Fibroblast of skin of left biceps (primary cell): ENCODE results near the gene SLC10A1.
"Not testable (repeated sequence)": the region's sequence is repeated elsewhere in the genome, so short reads cannot be mapped to it uniquely, and the experiment has no call there.

Experiments
- DNase-seq, 2 experiments: peaks; one replicate each; pipeline ENCODE4 v3.0.0-alpha.2; 2013; ENCODE audit warnings: low read depth in 2 of 2

The SLC10A1 gene

DNA sequence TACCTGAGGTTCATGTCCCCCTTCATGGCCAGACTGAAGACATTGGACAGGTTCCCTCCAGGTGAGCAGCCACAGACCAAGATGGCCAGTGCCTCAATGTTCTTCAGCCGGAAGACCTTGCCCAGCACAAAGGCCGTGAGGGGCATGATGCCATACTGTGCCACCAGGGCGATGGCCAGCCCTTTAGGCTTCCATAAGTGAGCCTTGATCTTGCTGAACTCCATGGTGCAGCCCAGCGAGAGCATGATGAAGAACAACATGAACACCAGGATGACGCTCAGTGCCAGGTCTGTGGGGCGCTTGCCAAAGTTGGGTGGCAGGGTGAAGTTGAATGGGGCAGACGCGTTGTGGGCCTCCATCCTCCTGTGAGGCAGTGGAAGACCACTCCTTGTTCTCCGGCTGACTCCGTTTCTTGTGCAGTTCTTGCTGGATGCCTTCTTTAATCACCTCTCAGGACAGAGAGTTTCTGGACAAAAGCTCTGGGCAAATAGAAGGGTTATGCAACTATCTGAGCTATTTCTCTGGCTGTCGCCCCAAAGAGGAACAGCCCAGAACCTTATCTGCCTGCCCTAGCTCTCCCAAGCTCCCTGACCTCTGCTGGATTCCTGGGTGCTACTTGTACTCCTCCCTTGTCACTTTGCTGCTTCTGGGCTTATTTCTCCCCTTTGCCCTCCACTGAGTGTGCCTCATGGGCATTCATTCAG lies at the start of gene SLC10A1:
Gene SLC10A1, minus strand, starts transcription at position 445 of the 704 bp plus-strand sequence. Its CDS starts 86 bp downstream, at position 359.
- DNase-seq = no peak

- DNase-seq = no peak
Observed at GRCh38 chr14:69845787-69846186, 48.7 kb upstream of the SLC10A1 start.

- DNase-seq = no peak
Observed at GRCh38 chr14:69845050-69845581, 48.1 kb upstream of the SLC10A1 start.

GRCh38 chr14:69844171-69844570 lies 47.1 kb upstream of the SLC10A1 start:
- no peak for DNase-seq

DNA sequence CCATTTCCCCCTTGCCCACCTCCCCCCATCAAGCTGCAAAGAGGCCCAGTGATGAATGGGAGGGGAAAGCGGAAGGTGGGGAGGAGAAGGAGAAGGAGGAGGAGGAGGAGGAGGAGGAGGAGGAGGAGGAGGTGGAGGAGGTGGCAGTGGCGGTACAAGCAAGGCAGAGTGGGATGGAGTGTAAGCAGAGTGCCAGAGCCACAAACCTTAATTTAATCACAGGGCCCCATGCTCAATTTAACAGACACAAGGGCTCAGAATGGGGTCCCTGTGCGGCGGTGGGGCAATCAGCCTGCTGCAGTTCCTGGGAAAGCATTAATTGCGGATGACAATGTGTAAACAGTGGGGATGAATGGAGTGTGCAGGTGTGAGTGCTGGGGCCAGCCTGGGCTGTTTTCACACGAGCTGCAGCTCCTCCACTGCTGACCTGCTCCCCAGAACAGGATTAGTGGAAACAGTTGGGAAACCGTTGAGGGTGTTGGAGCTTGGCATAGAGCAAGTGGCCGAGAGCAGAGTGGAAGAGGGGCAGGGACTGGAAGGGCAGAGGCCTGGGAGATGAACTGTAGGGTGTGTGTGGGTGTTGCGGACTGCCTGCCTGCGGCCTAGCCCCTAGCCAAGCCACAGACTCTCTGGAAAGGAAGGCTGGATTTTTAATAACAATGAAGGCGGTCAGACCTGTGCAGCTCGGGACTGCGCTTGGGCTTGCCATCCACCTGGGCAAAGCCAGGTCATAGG lies 45.8 kb upstream of the SLC10A1 start:
- no peak for DNase-seq

GRCh38 chr14:69841656-69842055 lies 44.6 kb upstream of the SLC10A1 start:
- DNase-seq = no peak

GRCh38 chr14:69839661-69840060 lies 42.6 kb upstream of the SLC10A1 start:
- DNase-seq = no peak

DNA sequence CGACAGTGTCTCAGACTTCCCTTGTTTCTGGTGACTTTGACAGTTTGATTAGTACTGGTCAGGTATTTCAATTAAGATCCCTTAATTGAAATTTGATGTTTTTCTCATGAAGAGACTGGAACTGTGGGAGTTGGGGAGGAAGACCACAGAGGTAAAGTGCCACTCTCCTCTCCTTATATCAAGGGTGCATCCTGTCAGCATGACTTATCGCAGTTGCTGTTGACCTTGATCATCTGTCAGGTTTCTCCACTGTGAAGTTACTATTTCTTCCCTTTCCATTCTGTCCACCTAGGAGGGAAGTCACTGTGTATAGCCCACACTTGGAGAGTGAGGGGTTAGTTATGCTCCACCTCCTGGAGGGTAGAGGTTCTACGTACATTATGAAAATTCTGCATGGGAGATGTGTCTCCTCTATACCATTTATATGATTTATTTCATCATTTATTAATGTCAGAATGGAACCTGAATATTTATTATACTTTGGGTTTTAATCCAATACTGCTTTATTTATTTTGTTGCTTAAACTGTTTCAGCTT lies 41.9 kb upstream of the SLC10A1 start:
- no peak for DNase-seq

- DNase-seq = no peak
Observed at GRCh38 chr14:69828879-69829278, 31.8 kb upstream of the SLC10A1 start.

- no peak for DNase-seq
Observed at GRCh38 chr14:69828354-69828753, 31.3 kb upstream of the SLC10A1 start.

- DNase-seq = no peak
Observed at GRCh38 chr14:69827560-69827959, 30.5 kb upstream of the SLC10A1 start.

- no peak for DNase-seq
Observed at GRCh38 chr14:69822456-69822855, 25.4 kb upstream of the SLC10A1 start.

- no peak for DNase-seq
Observed at GRCh38 chr14:69820991-69821390, 23.9 kb upstream of the SLC10A1 start.

GRCh38 chr14:69819607-69820006 lies 22.6 kb upstream of the SLC10A1 start:
- DNase-seq = no peak

- DNase-seq = peak; percentile 14 to 17
Observed at GRCh38 chr14:69818758-69819191, 21.7 kb upstream of the SLC10A1 start.

DNA sequence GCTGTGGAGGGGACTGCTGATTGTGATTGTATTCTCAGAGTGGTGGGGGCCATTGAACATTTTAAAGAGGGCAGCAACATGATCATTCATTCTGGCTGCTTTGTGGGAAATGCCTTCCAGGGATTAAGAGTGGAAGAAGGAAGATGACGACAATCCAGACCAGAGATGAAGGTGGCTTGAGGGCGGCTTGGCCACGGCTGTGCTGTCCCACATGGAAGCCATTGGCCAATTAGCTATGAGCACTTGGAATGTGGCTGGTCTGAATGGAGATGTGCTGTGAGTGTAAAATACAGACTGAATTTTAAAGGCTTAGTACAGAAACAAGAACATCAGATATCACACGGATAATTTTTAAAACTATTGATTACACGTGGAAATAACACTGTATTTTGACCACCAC lies 19.2 kb upstream of the SLC10A1 start:
- DNase-seq = no peak

DNA sequence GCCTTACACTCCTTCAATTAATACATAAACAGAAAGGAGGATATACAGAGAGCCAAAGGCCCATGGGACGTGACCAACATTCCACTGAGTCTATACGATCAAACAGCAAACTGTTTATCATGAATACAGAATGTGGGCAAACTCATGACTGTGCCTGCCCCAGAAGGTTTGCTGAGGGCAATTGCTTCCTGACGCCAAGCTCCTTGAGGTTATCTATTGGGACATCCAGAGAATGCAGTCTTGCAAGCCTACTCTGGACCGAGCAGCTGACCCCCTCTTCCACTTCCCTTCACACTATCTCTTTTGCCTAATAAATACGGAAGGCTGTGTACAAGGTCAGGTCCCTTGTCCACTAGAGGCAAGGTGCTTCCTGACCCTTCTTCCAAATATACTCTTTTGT lies 18.5 kb upstream of the SLC10A1 start:
- no peak for DNase-seq

GRCh38 chr14:69814397-69814796 lies 17.4 kb upstream of the SLC10A1 start:
- no peak for DNase-seq

GRCh38 chr14:69813346-69813745 lies 16.3 kb upstream of the SLC10A1 start:
- DNase-seq = not testable (repeated sequence)

DNA sequence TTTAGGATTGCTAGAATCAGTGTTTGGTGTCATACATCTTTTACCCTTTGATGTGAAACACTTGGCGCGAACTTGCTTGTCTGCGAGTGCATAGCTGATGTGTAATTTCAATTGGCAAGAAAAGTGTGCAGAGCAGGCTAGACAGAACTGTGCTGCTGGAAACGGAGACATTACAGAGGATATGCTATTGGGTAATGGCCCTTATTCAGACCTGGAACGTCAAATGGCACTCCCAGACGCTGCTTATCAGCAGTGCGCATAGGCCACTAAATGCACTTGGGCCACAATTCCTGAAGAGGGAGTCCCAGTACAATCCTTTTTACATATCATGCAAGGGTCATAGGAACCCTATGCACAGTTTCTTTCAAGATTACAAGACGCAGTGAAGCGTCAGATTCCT lies 15.7 kb upstream of the SLC10A1 start:
- DNase-seq = no peak

DNA sequence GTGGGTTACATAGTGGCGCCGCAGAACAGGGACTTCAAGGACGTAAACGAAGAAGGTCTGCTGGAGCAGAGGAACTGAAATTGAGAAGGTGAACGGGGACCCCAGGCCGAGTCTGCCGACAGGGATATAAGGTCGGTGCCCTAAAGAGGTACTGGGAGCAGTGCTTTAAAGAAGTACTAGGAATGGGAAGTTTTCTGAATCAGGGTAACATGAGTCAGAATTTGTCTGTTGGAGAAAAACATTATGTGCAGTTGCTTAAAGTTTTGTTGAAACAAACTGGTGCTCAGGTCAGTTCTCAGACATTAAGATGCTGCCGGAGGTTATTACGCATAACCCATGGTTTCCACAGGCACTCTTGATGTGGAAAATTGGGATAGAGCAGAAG lies 14.8 kb upstream of the SLC10A1 start:
- DNase-seq = no peak

GRCh38 chr14:69811227-69811867 lies 14.3 kb upstream of the SLC10A1 start:
- no peak for DNase-seq
